GM12874 (cell line): Measurements from ENCODE around the gene MYH6.

Experiments
- TF ChIP-seq, protein P1 (sequence below): IDR thresholded peaks from 2 replicates; pipeline ENCODE4 v1.5.1; 2011; ENCODE audit warnings: low read depth, mild to moderate bottlenecking, control low read depth, low read length, moderate library complexity; ENCODE audit not compliant: insufficient read depth

MYH6 gene

DNA sequence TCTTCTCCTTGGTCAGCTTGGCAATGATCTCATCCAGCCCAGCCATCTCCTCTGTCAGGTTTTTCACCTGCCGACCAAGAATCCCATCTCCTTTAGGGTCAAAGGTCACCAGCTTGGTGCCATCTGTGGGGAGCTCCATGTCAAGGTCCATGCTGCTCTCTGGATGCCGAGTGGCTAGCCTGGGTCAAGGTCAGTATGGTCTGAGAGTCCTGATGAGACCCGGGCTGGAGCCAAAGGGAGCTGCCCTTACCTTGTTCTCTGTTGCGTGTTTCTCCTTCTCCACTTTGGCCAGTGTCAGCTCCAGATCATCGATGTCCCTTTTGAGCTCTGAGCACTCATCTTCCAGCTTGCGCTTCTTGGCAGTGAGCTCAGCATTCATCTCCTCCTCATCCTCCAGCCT, 15.6 kb upstream of the MYH6 start:
- TF ChIP-seq, protein P1, sequence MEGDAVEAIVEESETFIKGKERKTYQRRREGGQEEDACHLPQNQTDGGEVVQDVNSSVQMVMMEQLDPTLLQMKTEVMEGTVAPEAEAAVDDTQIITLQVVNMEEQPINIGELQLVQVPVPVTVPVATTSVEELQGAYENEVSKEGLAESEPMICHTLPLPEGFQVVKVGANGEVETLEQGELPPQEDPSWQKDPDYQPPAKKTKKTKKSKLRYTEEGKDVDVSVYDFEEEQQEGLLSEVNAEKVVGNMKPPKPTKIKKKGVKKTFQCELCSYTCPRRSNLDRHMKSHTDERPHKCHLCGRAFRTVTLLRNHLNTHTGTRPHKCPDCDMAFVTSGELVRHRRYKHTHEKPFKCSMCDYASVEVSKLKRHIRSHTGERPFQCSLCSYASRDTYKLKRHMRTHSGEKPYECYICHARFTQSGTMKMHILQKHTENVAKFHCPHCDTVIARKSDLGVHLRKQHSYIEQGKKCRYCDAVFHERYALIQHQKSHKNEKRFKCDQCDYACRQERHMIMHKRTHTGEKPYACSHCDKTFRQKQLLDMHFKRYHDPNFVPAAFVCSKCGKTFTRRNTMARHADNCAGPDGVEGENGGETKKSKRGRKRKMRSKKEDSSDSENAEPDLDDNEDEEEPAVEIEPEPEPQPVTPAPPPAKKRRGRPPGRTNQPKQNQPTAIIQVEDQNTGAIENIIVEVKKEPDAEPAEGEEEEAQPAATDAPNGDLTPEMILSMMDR = no peak

DNA sequence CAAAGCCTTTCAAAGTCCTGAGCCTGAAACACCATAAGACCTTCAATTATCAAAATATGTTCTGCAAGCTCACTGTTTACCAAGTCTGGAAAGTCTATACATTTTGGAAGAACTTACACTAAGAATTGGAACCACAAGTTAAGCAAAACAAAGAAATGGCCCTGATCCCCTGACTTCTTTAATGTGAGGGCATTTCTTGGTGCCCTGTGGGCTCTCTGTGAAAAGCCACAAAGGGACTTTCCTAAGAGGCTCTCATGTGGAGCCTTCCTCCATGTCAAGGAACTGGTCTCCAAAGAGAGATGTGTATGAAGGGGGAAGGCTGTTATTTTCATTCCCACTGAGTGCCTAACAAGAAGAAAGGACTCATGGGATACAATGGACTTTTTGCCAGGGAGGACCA, 13.5 kb upstream of the MYH6 start:
- TF ChIP-seq, protein P1 = no peak

DNA sequence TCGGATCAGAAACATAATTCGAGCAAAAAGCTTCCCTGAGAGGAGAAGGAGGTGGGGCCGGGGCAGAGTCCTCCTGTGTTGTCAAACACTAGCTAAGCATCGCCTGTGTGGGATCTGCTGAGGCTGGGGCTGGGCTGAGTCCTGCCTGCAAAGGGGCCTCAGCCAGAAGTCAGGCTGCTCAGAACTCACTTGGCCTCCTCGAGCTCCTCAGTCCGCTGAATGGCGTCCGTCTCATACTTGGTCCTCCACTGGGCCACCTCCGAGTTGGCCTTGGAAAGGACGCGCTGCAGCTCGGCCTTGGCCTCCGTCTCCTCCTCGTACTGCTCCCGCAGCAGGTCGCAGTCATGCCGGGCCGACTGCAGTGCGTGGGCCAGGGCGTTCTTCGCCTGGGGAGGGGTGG, 9.9 kb upstream of the MYH6 start:
- TF ChIP-seq, protein P1 = no peak

DNA sequence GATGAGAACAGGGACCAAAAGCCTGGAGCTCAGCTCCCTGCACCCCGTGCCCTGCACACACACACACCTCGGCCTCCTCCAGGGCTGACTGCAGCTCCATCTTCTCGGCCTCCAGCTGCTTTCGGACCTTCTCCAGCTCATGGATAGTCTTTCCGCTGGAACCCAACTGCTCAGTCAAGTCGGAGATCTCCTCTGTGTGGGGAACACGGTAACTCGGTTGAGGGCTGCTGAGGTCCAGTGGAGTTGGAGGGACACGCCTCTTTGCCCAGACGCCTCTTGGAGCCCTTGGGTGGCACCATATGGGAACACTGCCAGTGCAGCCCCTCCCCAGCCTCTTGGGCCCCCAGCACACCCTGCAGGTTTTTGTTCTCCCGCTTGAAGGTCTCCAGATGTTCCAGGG, 8.7 kb upstream of the MYH6 start:
- TF ChIP-seq, protein P1 = no peak

DNA sequence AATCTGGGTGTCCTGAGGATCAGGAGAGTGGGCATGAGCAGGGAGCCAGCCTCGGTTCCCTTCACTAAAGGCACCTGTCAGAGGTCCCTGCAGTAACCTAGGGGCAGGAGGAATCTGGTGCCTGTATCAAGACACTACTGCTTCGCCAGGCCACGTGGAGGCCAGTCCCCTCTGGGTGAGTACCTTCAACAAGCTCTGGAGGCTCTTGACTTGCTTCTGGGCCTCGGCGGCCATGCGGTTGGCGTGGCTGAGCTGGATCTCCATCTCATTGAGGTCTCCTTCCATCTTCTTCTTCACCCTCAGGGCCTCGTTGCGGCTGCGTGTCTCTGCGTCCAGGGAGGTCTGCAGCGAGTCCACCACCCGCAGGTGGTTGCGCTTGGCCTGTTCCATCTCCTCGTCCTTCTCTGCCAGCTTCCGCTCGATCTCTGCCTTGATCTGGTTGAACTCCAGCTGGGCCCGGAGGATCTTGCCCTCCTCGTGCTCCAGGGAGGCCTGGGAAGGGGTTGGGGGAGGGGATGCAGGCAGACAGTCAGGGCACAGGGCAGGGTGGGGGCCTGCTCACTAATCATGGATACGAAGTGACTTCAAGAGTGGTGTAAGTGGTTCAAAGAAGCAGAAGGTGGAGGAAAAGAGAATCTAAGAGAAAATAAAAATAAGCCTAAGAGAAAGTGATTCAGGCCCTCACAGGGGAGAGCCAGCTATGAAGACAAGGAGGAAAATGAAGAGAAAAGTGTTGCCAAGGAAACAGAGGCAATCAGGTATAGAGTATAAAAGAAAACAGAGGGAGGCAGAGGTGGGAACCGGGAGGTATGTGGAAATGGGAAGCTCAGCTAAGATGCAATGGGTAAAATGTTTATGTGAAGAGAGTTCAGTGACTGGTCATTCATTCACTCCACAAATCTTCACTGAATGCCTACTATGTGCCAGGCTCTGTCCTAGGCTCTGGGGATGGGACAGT, 8.0 kb upstream of the MYH6 start:
- TF ChIP-seq, protein P1 = no peak

DNA sequence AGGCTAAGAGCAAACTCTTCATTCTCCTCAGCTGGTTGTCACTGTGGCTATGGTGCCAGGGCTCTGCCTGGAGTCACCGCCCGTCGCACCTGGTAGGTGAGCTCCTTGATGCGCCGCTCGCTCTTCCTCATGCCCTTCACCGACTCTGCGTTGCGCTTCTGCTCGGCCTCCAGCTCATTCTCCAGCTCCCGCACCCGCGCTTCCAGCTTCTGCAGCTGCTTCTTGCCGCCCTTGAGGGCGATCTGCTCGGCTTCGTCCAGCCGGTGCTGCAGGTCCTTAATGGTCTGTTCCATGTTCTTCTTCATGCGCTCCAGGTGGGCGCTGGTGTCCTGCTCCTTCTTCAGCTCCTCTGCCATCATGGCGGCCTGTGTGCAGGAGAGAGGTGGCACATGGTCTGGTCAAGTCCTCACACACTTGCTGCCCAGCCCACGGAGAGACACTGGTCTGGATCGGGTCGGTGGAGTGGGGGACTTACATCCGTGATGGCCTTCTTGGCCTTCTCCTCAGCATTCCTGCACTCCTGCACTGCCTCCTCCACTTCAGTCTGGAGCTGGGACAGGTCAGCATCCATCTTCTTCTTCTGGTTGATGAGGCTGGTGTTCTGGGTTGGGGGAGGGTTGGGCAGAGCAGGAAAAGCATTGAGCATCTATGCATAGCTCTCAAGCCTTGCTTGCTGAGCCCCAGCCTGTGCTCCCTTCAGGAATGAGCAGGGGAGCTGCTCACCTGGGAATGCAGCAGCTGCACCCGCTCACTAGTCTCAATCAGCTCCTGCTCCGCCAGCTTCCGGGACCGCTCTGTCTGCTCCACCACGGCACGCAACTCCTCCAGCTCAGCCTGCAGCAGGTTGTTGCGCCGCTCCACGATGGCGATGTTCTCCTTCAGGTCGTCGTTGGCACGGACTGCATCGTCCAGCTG, 7.1 kb upstream of the MYH6 start:
- TF ChIP-seq, protein P1 = no peak

DNA sequence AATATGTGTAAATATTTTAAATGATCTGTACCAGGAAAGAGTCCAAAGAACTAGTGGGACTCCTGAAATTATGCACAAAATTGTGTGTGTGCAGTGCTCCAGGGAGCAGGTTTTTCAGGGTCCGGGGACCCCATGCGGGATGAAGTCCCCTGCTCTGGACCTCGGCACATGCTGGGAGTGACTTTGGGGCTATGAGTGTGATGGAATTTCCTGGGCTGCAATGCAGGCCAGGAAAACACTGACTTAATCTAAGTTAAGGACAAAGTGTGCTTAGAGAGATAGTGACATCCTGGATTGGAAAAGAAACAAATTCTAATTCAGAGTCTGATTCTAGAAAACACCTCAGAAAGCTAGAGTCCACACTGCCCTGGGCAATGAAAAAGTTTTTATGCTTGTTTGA, 6.2 kb upstream of the MYH6 start:
- TF ChIP-seq, protein P1 = no peak
